HG03139 (cell line): ENCODE data around the gene PALLD.

Experiments
- ATAC-seq: cut with Tn5 transposase; IDR thresholded peaks from one replicate; pipeline ENCODE4 v1.9.1; 2021; ENCODE audit not compliant: unreplicated experiment

PALLD gene

DNA sequence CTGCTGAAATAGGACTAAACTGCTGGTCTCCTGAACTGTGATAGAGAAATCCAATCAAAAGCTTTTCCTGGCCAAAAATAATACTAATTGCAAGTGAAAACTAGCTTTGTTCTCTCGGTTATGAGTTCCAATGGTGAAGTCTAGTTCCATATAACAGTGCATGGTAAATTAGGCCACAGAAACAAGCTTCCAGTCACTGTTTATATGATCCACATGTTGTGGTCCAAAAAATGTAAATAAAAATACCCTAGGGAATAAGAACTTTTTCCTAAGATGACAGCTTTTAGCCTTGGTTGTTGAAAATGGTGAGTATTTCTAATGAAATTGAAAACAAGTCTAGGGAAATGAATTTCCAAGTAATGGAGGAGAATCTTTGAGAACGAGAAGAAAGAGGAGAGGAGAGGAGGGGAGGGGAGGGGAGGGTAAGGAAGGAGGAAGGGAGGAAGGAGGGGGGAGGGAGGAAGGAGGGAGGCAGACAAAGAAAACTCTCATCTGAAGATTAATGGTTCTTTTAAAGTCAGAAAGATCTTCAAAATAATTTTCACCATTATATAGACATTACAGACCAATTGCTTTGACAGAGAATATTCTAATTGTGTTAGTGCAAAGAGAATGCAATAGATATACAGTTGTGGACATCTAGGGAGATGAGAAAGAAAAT lies 26.1 kb downstream of the PALLD start:
- no peak for ATAC-seq

DNA sequence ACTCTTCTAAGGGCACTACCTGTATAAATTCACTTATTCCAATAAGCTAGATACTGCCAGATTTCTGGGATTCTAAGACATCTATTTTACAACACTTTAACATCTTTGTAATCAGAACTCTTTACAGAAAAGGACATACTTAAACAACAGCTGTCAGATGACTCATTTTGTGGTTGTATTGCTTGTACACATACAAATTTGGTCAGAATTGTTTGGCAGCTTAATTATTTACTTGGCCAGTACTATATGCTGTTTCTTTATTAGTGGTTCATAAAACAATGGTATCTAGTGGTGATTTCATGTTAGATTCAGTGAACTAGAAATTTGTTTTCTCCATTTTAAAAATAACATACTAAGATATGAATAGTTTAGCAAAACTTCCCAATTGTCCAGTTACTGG lies 27.2 kb downstream of the PALLD start:
- ATAC-seq: no peak

DNA sequence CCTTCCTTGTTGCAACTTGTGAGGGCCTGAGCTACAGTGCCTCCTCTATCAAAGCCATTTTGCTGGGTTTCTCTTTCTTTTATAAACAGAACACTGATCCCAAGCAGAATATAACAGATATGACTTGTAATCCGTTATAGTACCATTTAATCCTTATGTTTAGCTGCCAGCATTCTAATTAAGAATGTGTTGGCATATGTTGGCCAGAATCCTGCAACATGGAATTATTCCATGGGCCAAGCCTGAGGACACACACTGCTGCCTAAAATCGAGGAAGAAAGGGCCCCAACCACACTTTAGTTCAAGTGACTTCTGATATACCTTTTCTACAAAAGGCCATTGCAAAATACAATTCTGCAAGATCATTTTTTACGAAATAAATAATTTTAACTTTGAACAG lies 28.0 kb downstream of the PALLD start:
- ATAC-seq: no peak

DNA sequence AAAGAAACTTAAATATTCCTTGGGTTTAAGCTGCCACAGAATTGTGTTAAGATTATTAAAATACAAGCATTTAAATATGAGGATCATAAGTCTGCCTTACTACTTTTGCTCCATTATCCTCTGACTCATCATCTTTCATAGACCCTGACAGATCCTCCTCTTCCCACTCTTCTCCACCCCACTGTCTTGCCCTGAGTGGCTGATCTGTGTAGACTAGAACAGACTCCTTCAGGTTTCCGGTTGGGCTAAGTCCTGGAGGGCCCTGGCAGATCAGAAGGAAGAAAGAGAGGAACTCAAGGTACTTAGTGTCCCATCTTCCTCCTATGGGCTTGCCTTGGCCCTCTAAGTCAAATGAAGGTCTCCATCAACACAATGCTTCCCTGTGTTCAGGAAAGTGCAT lies 30.7 kb downstream of the PALLD start:
- no peak for ATAC-seq

DNA sequence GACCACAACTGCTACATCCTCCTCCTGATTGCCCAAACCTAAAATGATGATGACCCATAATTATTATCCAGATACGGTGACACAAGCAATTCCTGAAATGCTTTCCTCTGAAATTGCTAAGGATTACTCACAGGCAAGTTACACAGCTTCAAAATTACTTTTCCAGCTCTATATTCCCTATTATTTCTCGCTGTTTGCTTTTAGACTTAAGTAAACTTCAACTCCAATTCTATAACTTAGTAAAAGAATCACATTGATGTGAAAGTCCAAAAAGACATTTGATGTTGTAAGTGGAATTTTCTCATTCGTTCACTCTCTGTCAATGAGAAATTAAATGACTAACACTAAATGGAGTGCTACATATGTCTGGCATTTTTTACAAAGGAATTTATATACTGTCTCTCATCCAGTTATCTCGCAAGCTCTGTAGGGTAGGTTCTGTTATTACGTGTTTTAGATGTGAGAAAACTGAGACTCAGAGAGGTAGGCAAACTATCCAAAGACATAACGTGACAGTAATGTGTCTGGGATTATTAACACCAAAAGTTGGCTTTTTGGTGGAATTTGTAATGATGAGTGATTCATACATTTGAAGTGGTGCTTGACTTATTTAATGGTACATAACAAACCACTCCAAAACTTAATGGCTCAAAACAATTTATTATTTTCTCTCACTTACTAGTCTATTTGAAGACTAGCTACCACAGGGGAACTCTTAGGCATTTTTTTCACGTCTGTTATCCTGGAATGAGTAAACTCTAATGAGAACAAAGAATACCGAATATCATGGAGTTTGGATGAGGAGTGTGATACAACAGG lies 31.5 kb downstream of the PALLD start:
- no peak for ATAC-seq

DNA sequence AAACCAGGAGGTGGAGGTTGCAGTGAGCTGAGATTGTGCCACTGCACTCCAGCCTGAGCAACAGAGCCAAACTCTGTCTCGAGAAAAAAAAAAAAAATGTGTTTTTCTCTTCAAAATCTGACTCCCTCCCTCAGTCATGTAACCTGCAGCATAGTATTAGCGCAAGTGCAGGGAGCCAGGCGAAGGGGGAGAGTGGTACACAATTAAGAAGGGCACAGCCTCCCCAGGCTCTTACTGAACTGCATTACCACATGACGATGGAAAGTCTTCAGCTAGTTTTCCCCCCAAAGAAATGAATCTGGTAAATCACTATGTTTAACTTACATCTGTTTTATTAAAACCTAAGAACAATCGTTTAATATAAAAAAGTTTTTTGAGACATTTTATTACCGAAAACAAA lies 32.4 kb downstream of the PALLD start:
- no peak for ATAC-seq

DNA sequence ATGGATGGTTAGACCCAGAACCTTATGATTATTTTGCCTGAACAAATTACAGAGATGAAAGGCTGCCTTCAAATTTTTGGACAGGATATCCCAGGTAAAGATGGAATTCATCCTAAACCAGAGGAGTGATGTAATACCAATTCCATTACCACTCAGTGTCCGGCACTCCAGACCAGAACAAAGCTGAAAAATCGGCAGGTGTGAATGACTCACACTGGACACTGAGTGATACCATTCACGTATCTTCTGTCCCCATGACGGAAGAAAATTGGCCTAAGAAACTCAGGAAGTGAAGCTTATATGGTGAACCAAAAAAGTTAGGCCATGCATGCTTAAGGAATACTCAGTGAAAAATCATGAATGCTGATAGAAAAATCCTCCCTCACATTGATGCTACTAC lies 34.5 kb downstream of the PALLD start:
- ATAC-seq: no peak

DNA sequence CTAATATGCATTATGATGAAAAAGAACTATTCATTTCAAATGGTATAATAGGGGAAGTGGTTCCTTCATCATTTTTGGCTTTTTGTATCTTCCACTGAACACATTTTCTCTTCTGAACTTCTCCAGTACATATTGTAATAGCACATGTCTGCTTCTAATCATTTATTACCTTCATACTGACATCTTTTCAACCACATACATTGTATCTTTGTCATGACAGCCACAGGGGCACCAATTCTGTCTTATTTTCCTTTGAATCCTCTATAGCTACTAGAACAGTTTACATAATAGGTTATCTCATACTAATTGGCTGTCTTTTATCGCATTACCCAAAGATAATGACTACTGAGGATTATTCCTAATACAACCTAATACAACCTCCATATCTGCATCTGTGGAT lies 37.7 kb downstream of the PALLD start:
- no peak for ATAC-seq

DNA sequence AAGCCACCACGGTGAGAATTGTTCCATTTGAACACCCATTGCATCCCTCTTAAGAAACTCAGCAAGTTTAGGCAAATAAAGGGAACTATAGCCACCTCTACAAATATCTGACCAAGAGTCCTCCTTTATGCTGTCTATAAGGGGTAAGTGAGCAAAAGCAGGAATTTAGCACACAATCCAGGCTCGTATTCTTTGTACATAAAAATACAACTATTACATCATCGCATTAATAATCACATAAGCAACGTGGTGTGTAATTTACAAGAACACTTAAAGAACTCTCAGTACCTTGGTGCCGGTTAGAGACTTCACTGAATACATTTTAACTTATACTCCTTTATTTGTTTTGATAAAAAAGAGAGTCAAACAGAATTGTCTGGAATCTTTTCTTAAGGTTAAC lies 38.8 kb downstream of the PALLD start:
- no peak for ATAC-seq

DNA sequence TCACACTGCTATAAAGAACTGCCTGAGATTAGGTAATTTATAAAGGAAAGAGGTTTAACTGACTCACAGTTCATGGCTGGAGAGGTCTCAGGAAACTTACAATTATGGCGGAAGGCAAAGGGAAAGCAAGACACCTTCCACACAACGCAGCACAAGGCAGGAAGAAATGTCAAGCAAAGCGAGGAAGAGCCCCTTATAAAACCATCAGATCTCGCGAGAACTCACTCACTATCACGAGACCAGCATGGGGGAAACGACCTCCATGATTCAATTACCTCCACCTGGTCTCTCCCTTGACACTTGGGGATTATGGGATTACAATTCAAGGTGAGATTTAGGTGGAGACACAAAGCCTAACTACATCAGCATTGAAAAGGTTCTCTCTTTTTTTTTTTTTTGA lies 39.6 kb downstream of the PALLD start:
- no peak for ATAC-seq

DNA sequence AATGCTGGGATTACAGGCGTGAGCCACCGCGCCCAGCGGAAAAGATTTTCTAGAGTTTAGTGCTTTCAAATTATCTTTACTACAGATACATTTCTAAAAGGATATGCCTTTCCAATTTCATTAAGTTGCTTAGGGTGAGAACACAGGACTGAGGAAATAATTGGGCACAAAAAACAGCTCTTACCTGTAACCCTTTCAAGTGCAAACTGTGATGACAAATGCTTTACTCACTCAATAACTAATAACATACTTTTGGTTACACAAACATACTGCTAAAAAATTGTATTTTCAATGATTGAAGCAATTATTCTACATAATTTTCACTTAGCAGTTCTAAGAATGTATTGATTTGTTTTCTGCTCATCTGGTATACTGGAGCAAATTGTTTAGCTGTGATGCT lies 40.2 kb downstream of the PALLD start:
- ATAC-seq: no peak

DNA sequence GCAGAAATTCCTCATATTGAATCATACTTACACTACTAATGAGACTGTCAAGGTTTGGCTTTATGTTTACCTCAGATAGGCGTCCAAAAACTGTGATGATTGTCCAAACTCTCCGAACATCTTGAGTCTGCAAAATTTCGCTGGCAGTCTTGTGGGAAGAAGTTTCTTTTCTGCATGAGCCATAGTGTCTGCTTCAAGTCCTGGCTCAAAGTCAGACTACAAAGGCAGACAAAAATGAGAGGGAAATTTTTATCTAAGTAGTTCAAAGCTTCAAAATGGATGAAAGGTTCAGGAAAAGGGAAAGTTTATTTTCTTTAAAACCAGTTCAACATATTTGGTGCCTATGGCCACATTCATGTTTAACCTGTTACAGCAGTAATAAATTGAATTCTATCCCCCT lies 40.7 kb downstream of the PALLD start:
- ATAC-seq: no peak

DNA sequence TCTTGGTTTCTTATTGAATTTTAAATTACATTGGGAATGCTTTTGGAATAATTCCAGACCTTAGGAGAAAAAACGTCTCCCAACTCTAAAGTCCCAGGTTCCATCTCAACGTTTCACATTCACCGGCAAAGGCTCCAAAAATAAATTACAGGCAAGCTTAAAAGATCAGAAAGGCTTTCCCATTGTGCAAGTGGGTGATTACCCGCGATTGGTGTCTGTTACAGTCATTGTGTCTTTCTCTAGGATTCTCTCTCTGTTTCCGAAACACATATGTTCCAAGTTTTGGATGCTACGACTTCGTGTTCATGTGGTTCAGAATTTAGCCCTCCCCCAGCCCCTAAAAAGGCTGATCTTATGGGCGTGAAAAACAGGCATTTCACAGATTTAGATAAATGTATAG lies 41.8 kb downstream of the PALLD start:
- ATAC-seq: no peak

DNA sequence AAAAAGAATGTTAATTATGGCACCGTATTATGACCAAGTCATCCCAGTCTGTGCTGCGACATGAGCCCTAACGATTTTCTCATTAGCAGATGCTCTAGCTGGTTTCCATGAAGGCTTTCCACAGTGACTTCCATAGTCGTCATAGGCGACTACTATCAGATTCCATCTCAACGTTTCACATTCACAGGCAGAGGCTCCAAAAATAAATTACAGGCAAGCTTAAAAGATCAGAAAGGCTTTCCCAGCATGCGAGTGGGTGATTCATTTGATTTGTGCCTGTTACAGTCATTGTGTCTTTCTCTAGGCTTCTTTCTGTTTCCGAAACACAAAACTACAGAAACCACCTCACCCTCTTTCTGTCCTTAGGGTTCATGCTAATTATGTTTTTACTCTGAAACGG lies 43.2 kb downstream of the PALLD start:
- no peak for ATAC-seq

DNA sequence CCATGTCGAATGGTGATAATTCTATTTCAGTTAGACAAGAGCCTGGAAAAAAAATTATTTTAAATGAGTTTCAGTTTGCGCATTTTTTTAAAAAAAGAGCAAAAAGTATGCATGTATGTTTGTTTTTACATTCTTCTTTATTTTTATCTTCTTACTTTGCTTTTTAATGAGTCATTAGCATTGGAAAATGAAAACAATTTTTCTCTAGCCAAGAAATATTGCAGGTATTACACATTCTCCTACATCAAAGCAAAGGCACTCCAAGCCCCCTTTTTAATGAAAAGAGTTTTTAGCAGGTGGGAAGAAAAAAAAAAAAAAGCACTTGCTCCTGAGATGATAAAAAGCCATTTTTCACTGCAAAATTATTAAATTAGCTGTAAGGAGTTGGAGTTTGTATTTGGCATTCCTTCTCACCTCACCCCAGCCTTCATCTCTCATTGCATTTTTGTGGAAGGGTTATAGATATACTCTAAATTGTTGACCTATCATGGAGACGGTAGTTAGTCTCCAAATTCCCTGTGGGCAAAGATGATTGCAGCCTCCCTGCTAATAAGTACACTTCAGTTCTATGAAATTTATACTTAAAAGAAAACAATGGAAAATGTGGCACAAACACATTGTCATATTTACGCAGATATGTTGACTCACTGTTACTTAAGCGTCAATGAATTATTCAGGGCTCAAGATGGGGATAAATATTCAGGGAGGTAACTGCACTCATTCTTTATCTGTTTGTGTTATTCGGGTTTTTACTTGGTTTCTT lies 43.8 kb downstream of the PALLD start:
- ATAC-seq: no peak

DNA sequence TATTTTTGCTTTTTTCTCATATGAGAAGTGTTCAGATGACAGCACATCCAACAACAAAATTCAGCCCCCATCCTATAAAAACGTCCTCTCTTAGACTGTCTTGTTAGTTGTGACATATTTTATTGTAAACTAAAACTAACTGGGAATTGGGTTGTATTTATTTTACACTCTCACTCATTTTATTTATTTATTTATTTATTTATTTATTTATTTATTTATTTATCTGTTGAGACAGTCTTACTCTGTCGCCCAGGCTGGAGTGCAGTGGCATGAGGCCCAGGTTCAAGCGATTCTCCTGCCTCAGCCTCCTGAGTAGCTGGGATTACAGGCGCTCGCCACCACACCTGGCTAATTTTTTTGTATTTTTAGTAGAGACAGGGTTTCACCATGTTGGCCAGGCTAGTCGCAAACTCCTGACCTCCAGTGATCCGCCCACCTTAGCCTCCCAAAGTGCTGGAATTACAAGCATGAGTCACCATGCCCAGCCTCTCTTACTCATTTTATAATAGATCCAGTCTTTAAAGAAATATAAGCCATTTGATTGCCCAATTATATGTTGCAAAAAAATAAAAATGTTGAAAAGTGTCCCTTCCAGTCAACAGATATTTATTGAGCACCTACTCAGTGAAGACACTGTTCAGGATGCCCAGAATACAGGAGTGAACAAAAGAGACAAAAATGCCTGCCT lies 44.6 kb downstream of the PALLD start:
- ATAC-seq: no peak

DNA sequence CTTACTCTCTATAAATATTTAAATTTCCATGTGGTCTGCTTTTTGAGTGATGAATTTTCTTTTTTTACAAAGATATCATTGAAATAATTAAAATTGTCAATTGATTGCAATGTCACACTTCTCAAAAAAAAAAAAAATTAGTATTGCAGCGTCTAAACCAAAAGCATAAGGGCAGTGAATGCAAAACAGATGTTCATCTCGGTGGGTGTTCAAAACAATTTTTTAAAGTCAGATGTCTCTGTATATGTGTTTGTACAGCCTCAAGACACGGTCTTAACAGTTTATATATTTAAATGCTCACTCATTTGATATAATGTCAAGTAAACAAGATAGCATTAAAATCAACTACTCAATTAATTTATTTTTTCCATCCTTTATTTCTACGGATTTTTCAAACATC lies 52.3 kb downstream of the PALLD start:
- ATAC-seq: no peak

DNA sequence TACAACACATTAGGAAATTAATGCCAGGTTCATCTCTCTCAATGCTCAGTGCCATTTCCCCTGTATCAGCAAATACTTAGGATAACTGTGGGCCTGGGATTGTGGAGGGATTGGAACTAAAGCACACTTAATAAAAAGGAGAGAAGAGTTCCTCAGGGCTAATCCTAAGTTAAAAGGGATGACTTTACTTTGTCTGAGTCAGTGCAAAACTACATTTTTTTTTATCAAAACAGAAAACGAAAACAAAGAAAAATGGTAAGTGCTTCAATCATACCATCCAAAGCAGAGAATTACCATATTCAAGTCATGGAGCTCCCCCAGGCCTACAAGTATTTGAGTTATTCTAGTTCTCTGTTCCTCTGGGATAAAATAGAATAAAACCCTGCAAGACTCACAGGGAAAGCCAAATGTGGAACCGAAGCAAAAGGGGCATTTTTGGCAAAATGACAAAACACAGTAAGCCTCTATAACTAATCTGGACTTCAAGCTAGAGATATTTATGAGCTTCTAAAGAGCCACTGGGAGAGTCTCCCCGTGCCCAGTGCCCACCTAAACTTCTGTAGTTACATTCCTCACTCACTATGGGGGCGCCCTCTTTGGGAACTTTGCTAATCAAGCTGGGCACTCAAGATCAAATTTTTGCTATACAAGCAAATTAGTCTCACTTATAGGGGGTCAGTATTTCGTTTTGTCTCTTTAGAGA lies 53.4 kb downstream of the PALLD start:
- ATAC-seq: no peak

DNA sequence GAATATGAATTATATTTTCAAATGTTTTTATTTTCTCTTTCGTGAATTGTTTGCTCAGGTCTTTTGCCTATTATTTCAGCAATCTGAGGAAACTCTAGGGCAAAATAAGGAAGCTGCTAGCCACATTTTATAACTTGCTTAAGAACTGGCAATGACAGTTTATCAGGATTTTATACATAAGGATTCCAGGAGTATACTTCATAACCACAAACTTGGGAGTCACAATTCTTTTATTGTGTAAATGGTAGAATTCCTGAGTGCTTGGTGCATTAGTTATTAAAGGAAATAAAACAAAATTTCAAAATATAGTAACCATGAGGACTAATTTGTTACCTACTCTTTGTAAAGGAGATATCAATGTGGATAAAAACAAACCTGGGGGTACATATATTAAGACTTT lies 54.4 kb downstream of the PALLD start:
- ATAC-seq: no peak

DNA sequence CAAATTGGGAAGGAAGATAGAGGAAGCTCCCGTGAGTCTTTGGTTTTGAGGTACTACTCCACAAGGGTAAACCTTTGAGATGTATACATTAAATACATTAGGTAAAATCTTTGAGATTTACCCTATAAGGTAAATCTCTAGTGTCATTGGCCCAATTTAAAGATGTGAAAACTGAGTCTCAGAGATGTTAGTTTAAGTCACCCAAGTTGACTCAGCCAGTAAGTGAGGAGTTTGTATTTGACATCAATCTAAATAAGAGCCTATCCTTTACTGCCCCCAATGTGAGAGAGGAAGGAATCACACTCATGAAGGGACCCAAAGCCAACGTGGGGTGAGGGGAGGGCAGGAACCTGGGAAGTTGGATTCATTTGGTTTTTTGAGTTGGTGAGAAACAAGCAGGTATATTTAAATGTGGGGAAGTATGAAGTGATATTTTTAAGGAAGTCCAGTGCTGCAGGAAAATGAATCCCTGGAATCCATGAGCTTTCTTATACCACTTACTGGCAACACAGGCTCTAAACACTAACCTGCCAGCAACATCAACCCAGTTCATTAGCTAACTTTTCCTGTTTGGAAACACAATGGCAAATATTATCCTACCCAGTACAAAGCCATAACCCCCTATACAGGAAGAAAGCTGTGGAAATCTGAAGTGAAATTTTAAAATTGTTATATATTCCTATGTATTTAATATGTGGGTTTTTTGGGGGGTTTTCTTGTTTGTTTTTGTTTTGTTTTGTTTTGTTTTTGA lies 55.3 kb downstream of the PALLD start:
- no peak for ATAC-seq
